Gastrocnemius medialis (tissue), 4 donors: Measurements from ENCODE around the gene USP32. TPM values are rescaled to one million over a fixed set of nuclear protein-coding genes. Genes with fewer than 3 reads are reported as not detected.
A peak's percentile ranks its signal among the peaks of the same experiment; 100 is the strongest.

Experiments
- ATAC-seq, 2 donors: fragments of 150-250 bp; one replicate each; pipeline ENCODE4 v1.9.1; 2016
- DNase-seq, 2 donors: peaks; one replicate each; pipeline ENCODE4 v3.0.0-alpha.2; 2019
- H3K27ac ChIP-seq, 4 donors: fragments of 200-600 bp; sonication (generic); 1 replicate in 1 of 4; 2 replicates in 3 of 4; pipeline ENCODE4 v1.5.1; 2016 to 2018; ENCODE audit warnings: mild to moderate bottlenecking in 2 of 4, moderate library complexity in 1 of 4
- H3K27me3 ChIP-seq, 3 donors: fragments of 200-600 bp; sonication (generic) in 2 of 3; 1 replicate in 1 of 3; 2 replicates in 2 of 3; pipeline versions ENCODE4 v1.5.1 to v1.6.0; 2016 to 2019; ENCODE audit warnings: mild to moderate bottlenecking in 1 of 3, moderate library complexity in 1 of 3
- H3K36me3 ChIP-seq, 2 donors: fragments of 200-600 bp; sonication (generic) in 1 of 2; one replicate each; pipeline ENCODE4 v1.5.1; 2017 to 2018
- H3K4me1 ChIP-seq, 2 donors: fragments of 200-600 bp; sonication (generic) in 1 of 2; one replicate each; pipeline ENCODE4 v1.5.1; 2016 to 2017; ENCODE audit warnings: mild to moderate bottlenecking in 2 of 2
- H3K4me3 ChIP-seq, 4 donors: fragments of 200-600 bp; sonication (generic) in 3 of 4; 1 replicate in 1 of 4; 2 replicates in 3 of 4; pipeline ENCODE4 v1.5.1; 2016 to 2019; ENCODE audit warnings: mild to moderate bottlenecking in 2 of 4
- H3K9me3 ChIP-seq, 3 donors: fragments of 200-600 bp; sonication (generic) in 2 of 3; 1 replicate in 1 of 3; 2 replicates in 2 of 3; pipeline ENCODE4 v1.5.1; 2016 to 2019
- POLR2A ChIP-seq, 2 donors: fragments of 450-650 bp; IDR thresholded peaks; one replicate each; pipeline ENCODE4 v1.6.1; 2017; ENCODE audit warnings: antibody characterized with exemption in 2 of 2, mild to moderate bottlenecking in 2 of 2, moderate library complexity in 2 of 2
- in situ Hi-C, 4 donors: fragments of 200-750 bp; cut with MboI; loops; one replicate each; pipeline versions ENCODE4 v1.15.0 to v1.8.0; 2017; ENCODE audit warnings: low sequenced_read_pairs in 4 of 4
- intact Hi-C: fragments of 100-400 bp; cut with DNase I; formaldehyde crosslinking; loops from one replicate; pipeline ENCODE4 v1.15.1; 2023; ENCODE audit warnings: low total_unique reads
- total RNA-seq, 4 donors: library from RNA; depleted of rRNA; stranded (reverse); fragments of >200 nt; gene quantifications; one replicate each; pipeline versions ENCODE4 v1.1.0 to v1.2.3, GENCODE V29; 2016
- TF ChIP-seq, protein P1 (sequence below), 5 experiments: fragments of 450-650 bp in 3 of 5; fragments of 200-600 bp in 2 of 5; sonication (generic) in 2 of 5; IDR thresholded peaks in 4 of 5; conservative IDR thresholded peaks in 1 of 5; 1 replicate in 4 of 5; 2 replicates in 1 of 5; pipeline ENCODE4 v1.5.1; 2016 to 2019; ENCODE audit warnings: antibody characterized with exemption in 5 of 5, mild to moderate bottlenecking in 3 of 5, moderate library complexity in 3 of 5

USP32 gene
- total RNA-seq, 4 donors from 2014 or later = 44.4 to 83.2 (median 52.5) TPM

- Histone ChIP-seq H3K4me3 (no peak overlapping the region), H3K36me3 (no peaks in the 10 kb centered on the region), H3K9me3 (no peaks in the 10 kb centered on the region), H3K27me3 (peaks cover 4 to 10% (median 5%) of the 10 kb centered on the region in 3 donors), H3K27ac (no peak overlapping the region), H3K4me1 (peaks cover 15 to 28% of the 10 kb centered on the region in 2 donors)
- DNase-seq (no peak), ATAC-seq (no peak)
- intact Hi-C loops (no loop called here), in situ Hi-C loops (loop anchor here in 1 of 4 donors (25.0 kb wide), 1 partner anchor 96 kb away; no protein-coding TSS in a partner anchor)
- TF ChIP-seq, protein P1, sequence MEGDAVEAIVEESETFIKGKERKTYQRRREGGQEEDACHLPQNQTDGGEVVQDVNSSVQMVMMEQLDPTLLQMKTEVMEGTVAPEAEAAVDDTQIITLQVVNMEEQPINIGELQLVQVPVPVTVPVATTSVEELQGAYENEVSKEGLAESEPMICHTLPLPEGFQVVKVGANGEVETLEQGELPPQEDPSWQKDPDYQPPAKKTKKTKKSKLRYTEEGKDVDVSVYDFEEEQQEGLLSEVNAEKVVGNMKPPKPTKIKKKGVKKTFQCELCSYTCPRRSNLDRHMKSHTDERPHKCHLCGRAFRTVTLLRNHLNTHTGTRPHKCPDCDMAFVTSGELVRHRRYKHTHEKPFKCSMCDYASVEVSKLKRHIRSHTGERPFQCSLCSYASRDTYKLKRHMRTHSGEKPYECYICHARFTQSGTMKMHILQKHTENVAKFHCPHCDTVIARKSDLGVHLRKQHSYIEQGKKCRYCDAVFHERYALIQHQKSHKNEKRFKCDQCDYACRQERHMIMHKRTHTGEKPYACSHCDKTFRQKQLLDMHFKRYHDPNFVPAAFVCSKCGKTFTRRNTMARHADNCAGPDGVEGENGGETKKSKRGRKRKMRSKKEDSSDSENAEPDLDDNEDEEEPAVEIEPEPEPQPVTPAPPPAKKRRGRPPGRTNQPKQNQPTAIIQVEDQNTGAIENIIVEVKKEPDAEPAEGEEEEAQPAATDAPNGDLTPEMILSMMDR (IDR thresholded peaks at IDR 0.05 in 4 of 5, conservative IDR thresholded peaks at IDR 0.05 in 1 of 5) = no peak
- no peak for TF ChIP-seq POLR2A (IDR thresholded peaks at IDR 0.05)
These were observed 226.0 kb downstream of the USP32 start for GRCh38 chr17:60165971-60166370.

GRCh38 chr17:60165223-60165622, 226.7 kb downstream of the USP32 start:
- no peak for TF ChIP-seq POLR2A (IDR thresholded peaks at IDR 0.05)
- TF ChIP-seq, protein P1 (IDR thresholded peaks at IDR 0.05 in 4 of 5, conservative IDR thresholded peaks at IDR 0.05 in 1 of 5) = no peak
- intact Hi-C loops = no loop called here
- H3K4me1 ChIP-seq = peaks cover 14 to 23% of the 10 kb centered on the region in 2 donors
- H3K27me3 ChIP-seq = peaks cover 6 to 13% (median 8%) of the 10 kb centered on the region in 3 donors
- DNase-seq = no peak
- H3K36me3 ChIP-seq = no peaks in the 10 kb centered on the region
- in situ Hi-C loops = loop anchor here in 1 of 4 donors (25.0 kb wide), 1 partner anchor 97 kb away; no protein-coding TSS in a partner anchor
- no peaks in the 10 kb centered on the region for H3K9me3 ChIP-seq
- H3K4me3 ChIP-seq = no peak overlapping the region
- ATAC-seq = no peak
- H3K27ac ChIP-seq = no peak overlapping the region

DNA sequence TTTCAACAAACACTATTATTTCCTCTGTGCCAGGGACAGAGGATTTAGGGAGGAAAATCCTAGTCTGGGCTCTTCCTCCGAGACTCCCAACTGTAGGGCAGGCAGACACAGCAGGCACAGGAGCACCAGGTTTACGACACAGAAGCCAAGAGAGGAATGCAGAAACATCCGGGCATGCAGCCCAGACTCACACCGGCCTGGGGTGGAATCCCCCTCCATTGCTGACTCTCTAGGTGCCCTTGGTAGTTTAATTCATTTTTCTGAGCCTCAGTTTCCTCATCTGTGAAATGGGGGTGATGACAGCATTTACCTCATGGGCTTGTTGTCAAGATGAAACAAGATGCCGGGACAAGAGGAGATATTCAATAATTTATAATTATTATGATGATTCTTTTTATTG, 227.2 kb downstream of the USP32 start:
- DNase-seq (no peak), ATAC-seq (no peak)
- no peaks in the 10 kb centered on the region for H3K9me3 ChIP-seq
- H3K4me1 ChIP-seq = peaks cover 8 to 21% of the 10 kb centered on the region in 2 donors
- H3K27ac ChIP-seq = no peak overlapping the region
- H3K4me3 ChIP-seq = no peak overlapping the region
- in situ Hi-C loops = loop anchor here in 1 of 4 donors (25.0 kb wide), 1 partner anchor 98 kb away; no protein-coding TSS in a partner anchor
- peaks cover 8 to 15% (median 8%) of the 10 kb centered on the region in 3 donors for H3K27me3 ChIP-seq
- intact Hi-C loops = no loop called here
- no peaks in the 10 kb centered on the region for H3K36me3 ChIP-seq
- TF ChIP-seq, protein P1 (IDR thresholded peaks at IDR 0.05 in 4 of 5, conservative IDR thresholded peaks at IDR 0.05 in 1 of 5) = no peak
- no peak for TF ChIP-seq POLR2A (IDR thresholded peaks at IDR 0.05)

GRCh38 chr17:60164164-60164563, 227.8 kb downstream of the USP32 start:
- Histone ChIP-seq H3K27ac (peak overlapping the region in 2 of 4 donors; percentile 41 to 54), H3K36me3 (no peaks in the 10 kb centered on the region), H3K4me1 (peaks cover 6 to 16% of the 10 kb centered on the region in 2 donors), H3K4me3 (no peak overlapping the region), H3K9me3 (no peaks in the 10 kb centered on the region), H3K27me3 (peaks cover 8 to 18% (median 8%) of the 10 kb centered on the region in 3 donors)
- intact Hi-C loops = no loop called here
- in situ Hi-C loops = loop anchor here in 1 of 4 donors (25.0 kb wide), 1 partner anchor 98 kb away; no protein-coding TSS in a partner anchor
- ATAC-seq = no peak
- DNase-seq = no peak
- no peak for TF ChIP-seq POLR2A (IDR thresholded peaks at IDR 0.05)
- TF ChIP-seq, protein P1 (IDR thresholded peaks at IDR 0.05 in 4 of 5, conservative IDR thresholded peaks at IDR 0.05 in 1 of 5) = no peak
